ENCODE data around the gene BICC1. TPM values are rescaled to one million over a fixed set of nuclear protein-coding genes. Genes with fewer than 3 reads are reported as not detected.

Gene BICC1
- total and polyA plus RNA-seq, 2 of the 8 experiments (the other 6 are each of a cell fraction or from before 2014, with no cell fraction given) = 0.20 to 0.73 TPM

DNA sequence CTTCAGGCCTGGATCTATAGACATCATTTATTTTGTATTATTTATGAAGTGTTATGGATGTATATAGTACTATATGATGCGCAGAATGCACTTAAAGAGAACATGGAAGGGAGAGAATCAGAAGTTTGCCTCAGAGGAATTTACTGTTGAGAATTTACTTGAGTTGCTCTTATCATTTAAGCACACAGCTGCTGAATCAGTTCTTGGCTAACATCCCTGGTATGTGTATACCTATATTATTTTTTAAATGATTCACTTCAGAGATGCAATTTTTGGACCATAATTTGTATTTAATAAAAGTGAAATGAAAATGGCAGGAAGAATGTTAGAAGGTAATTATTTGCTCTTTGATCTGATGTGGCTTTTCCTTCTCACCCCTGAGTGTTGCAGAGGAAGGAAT is 191.6 kb downstream of the BICC1 start:
- H3K79me1 ChIP-seq (ENCODE audit: low read depth, low read length) = no peaks in the 10 kb centered on the region
- H3K9me3 ChIP-seq (ENCODE audit: insufficient read depth in 2 of 2, low read depth in 1 of 2, low read length in 1 of 2) = no peaks in the 10 kb centered on the region
- H3K56ac ChIP-seq (replicated peaks; ENCODE audit: insufficient read length, low read depth, low read length) = no peak overlapping the region
- TF ChIP-seq JUN (IDR thresholded peaks at IDR 0.05; ENCODE audit: low read depth, low read length) = no peak
- TF ChIP-seq POLR2AphosphoS5 (IDR thresholded peaks at IDR 0.05; ENCODE audit: low read depth, low read length) = no peak
- no peak overlapping the region for H2BK120ac ChIP-seq (replicated peaks; ENCODE audit: low read depth, low read length)
- H4K20me1 ChIP-seq (replicated peaks in 1 of 2; ENCODE audit: control insufficient read depth in 1 of 2, insufficient read depth in 2 of 2, low read length in 2 of 2) = no peaks in the 10 kb centered on the region
- H3K18ac ChIP-seq (ENCODE audit: extremely low read depth, low read length) = no peak overlapping the region
- no peak overlapping the region for H4K91ac ChIP-seq (replicated peaks; ENCODE audit: insufficient read length, low read length)
- 96% methylated on average over 1 of the region's 1 CpG; no CpG with 5 or more reads in 1 of the 2 experiments for WGBS, 2 experiments (ENCODE audit: extremely low coverage in 1 of 2, insufficient coverage in 1 of 2, insufficient read length in 1 of 2, insufficient replicate concordance in 2 of 2, low coverage in 1 of 2, low lambda C conversion rate in 2 of 2, missing lambda C conversion rate in 1 of 2)
- no peaks in the 10 kb centered on the region for H3K36me3 ChIP-seq (ENCODE audit: control insufficient read depth in 2 of 4, insufficient read depth in 4 of 4, low read length in 3 of 4)
- DNase-seq (ENCODE audit: low read depth in 1 of 2, low spot score in 2 of 2) (no peak), FAIRE-seq (no peak)
- no peak overlapping the region for H2BK15ac ChIP-seq (ENCODE audit: low read length)
- H3K4me3 ChIP-seq (ENCODE audit: extremely low read depth in 1 of 4, insufficient read depth in 2 of 4, low read depth in 3 of 4, low read length in 4 of 4) = no peak overlapping the region
- ChIA-PET POLR2A (ENCODE audit: partially characterized antibody) (no interaction called here), CTCF (ENCODE audit: partially characterized antibody) (interaction anchor here (1.0 to 2.5 kb wide), 2 partner anchors 9 to 20 kb away, joined by 3 to 10 read pairs; no protein-coding TSS in a partner anchor)
- H3K27ac ChIP-seq (ENCODE audit: low read depth, low read length) = no peak overlapping the region
- no peak overlapping the region for H3K9ac ChIP-seq (replicated peaks in 1 of 4; ENCODE audit: extremely low read depth in 1 of 4, low read depth in 3 of 4, low read length in 3 of 4)
- H2AFZ ChIP-seq (ENCODE audit: low read length) = no peak overlapping the region
- no peak overlapping the region for H4K8ac ChIP-seq (ENCODE audit: extremely low read depth, insufficient read depth, low read length)
- H3K4ac ChIP-seq (replicated peaks; ENCODE audit: insufficient read length, low read depth, low read length) = no peak overlapping the region
- H3K4me1 ChIP-seq (replicated peaks in 1 of 4; ENCODE audit: control insufficient read depth in 3 of 4, insufficient read depth in 4 of 4, low read length in 3 of 4) = no peaks in the 10 kb centered on the region
- H2AK5ac ChIP-seq (ENCODE audit: low read depth, low read length) = no peak overlapping the region
- H3K4me2 ChIP-seq (ENCODE audit: insufficient read depth in 1 of 2, low read depth in 2 of 2, low read length in 2 of 2) = no peak overlapping the region
- no peak overlapping the region for H2BK12ac ChIP-seq (ENCODE audit: low read depth, low read length)
- no peak overlapping the region for H3K14ac ChIP-seq (ENCODE audit: insufficient read length)
- H2BK5ac ChIP-seq (ENCODE audit: low read depth, low read length) = no peak overlapping the region
- H3K23ac ChIP-seq (ENCODE audit: insufficient read length) = no peak overlapping the region
- no peaks in the 10 kb centered on the region for H3K23me2 ChIP-seq (ENCODE audit: low read depth, low read length)
- H3K79me2 ChIP-seq (ENCODE audit: control insufficient read depth in 1 of 2, insufficient read depth in 2 of 2, low read length in 2 of 2) = no peaks in the 10 kb centered on the region
- no peak overlapping the region for H4K5ac ChIP-seq (ENCODE audit: insufficient read length, low read depth, low read length)
- no peaks in the 10 kb centered on the region for H3K27me3 ChIP-seq (replicated peaks in 1 of 4; ENCODE audit: control insufficient read depth in 3 of 4, extremely low read depth in 1 of 4, insufficient read depth in 3 of 4, low read length in 3 of 4)
- no peak overlapping the region for H2BK20ac ChIP-seq (ENCODE audit: low read length)
